HEK293 (cell line): ENCODE results near the gene MICAL3.

Experiments used
- CTCF ChIA-PET: fragments of 350-600 bp; formaldehyde crosslinking; extraction: SDS; loops from one replicate; lab custom pipeline; 2021; ENCODE audit warnings: antibody characterized with exemption; lab: Yijun Ruan, JAX
- POLR2A ChIA-PET: fragments of 300-600 bp; formaldehyde crosslinking; extraction: SDS; loops from one replicate; lab custom pipeline; 2020; ENCODE audit warnings: antibody characterized with exemption, inconsistent platforms; lab: Yijun Ruan, JAX
- H3K27ac ChIP-seq: fragments of 200-500 bp; sonication (Bioruptor generic); 2 replicates; pipeline ENCODE4 v1.5.1; 2014; ENCODE audit warnings: low read depth, low read length, control low read depth, inconsistent platforms; ENCODE audit errors: extremely low read depth
- H3K36me3 ChIP-seq, 2 experiments: fragments of 200-500 bp in 1 of 2; sonication (Bioruptor generic) in 1 of 2; 1 replicate in 1 of 2; 2 replicates in 1 of 2; pipeline ENCODE4 v1.5.1; 2014 to 2017; ENCODE audit warnings: inconsistent platforms in 2 of 2, low read length in 2 of 2; ENCODE audit not compliant: control insufficient read depth in 2 of 2, insufficient read depth in 1 of 2
- H3K4me1 ChIP-seq: fragments of 200-500 bp; sonication (Bioruptor generic); 2 replicates; pipeline ENCODE4 v1.5.1; 2014; ENCODE audit warnings: mild to moderate bottlenecking, low read length, inconsistent platforms; ENCODE audit not compliant: control insufficient read depth, insufficient read depth
- H3K4me3 ChIP-seq: 2 replicates; pipeline ENCODE4 v1.5.1; 2011; ENCODE audit warnings: low read depth, mild to moderate bottlenecking, control low read depth, low read length, moderate library complexity
- H3K9me3 ChIP-seq: fragments of 200-500 bp; sonication (Bioruptor generic); 2 replicates; pipeline ENCODE4 v1.5.1; 2014; ENCODE audit warnings: low read depth, low read length, inconsistent platforms; ENCODE audit not compliant: control insufficient read depth, insufficient read depth
- KLF10 ChIP-seq: fragments of 450-650 bp; IDR thresholded peaks from 2 replicates; pipeline ENCODE4 v1.5.1; 2018; ENCODE audit warnings: missing biosample characterization, mild to moderate bottlenecking, missing genetic modification characterization
- PRDM6 ChIP-seq: fragments of 450-650 bp; formaldehyde crosslinking; IDR thresholded peaks from 2 replicates; pipeline ENCODE4 v1.5.1; 2017; ENCODE audit warnings: missing biosample characterization, missing genetic modification characterization
- TCF7L2 ChIP-seq: IDR thresholded peaks from 2 replicates; pipeline ENCODE4 v1.6.1; 2011; ENCODE audit warnings: low read depth, mild to moderate bottlenecking, inconsistent platforms, low read length, moderate library complexity, borderline replicate concordance
- ZBTB17 ChIP-seq: fragments of 450-650 bp; formaldehyde crosslinking; IDR thresholded peaks from 2 replicates; pipeline ENCODE4 v1.5.1; 2016; ENCODE audit warnings: missing biosample characterization, missing genetic modification characterization
- ZFP37 ChIP-seq: fragments of 450-650 bp; formaldehyde crosslinking; IDR thresholded peaks from 2 replicates; pipeline ENCODE4 v1.5.1; 2016; ENCODE audit warnings: missing biosample characterization, missing genetic modification characterization
- ZFP41 ChIP-seq: fragments of 450-650 bp; formaldehyde crosslinking; IDR thresholded peaks from 2 replicates; pipeline ENCODE4 v1.5.1; 2016; ENCODE audit warnings: missing biosample characterization, missing genetic modification characterization, borderline replicate concordance
- ZNF138 ChIP-seq: fragments of 450-650 bp; formaldehyde crosslinking; IDR thresholded peaks from 2 replicates; pipeline ENCODE4 v1.5.1; 2016; ENCODE audit warnings: missing biosample characterization, missing genetic modification characterization, borderline replicate concordance
- ZNF140 ChIP-seq: fragments of 450-650 bp; formaldehyde crosslinking; IDR thresholded peaks from 2 replicates; pipeline ENCODE4 v1.5.1; 2016; ENCODE audit warnings: missing biosample characterization, missing genetic modification characterization
- ZNF426 ChIP-seq: fragments of 450-650 bp; formaldehyde crosslinking; IDR thresholded peaks from 2 replicates; pipeline ENCODE4 v1.5.1; 2017; ENCODE audit warnings: missing biosample characterization, missing genetic modification characterization, mild to moderate bottlenecking, inconsistent platforms, moderate library complexity
- ZNF48 ChIP-seq: fragments of 450-650 bp; formaldehyde crosslinking; IDR thresholded peaks from 2 replicates; pipeline ENCODE4 v1.5.1; 2016; ENCODE audit warnings: missing biosample characterization, missing genetic modification characterization
- ZNF510 ChIP-seq: fragments of 450-650 bp; formaldehyde crosslinking; IDR thresholded peaks from 2 replicates; pipeline ENCODE4 v1.5.1; 2018; ENCODE audit warnings: mild to moderate bottlenecking, missing genetic modification characterization, missing biosample characterization; ENCODE audit not compliant: insufficient replicate concordance
- ZNF544 ChIP-seq: fragments of 450-650 bp; formaldehyde crosslinking; IDR thresholded peaks from 2 replicates; pipeline ENCODE4 v1.5.0; 2017; ENCODE audit warnings: missing biosample characterization, missing genetic modification characterization
- ZNF549 ChIP-seq: fragments of 450-650 bp; IDR thresholded peaks from 2 replicates; pipeline ENCODE4 v1.5.1; 2018; ENCODE audit warnings: missing biosample characterization, missing genetic modification characterization, mild to moderate bottlenecking, inconsistent platforms, moderate library complexity
- ZNF626 ChIP-seq: fragments of 450-650 bp; sonication (Bioruptor Pico); formaldehyde crosslinking; IDR thresholded peaks from 2 replicates; pipeline ENCODE4 v1.5.1; 2018; ENCODE audit warnings: missing biosample characterization, missing genetic modification characterization, inconsistent platforms
- ZNF658 ChIP-seq: fragments of 450-650 bp; formaldehyde crosslinking; IDR thresholded peaks from 2 replicates; pipeline ENCODE4; 2016; ENCODE audit warnings: missing biosample characterization, missing genetic modification characterization
- ZNF664 ChIP-seq: fragments of 450-650 bp; formaldehyde crosslinking; IDR thresholded peaks from 2 replicates; pipeline ENCODE4 v1.5.1; 2016; ENCODE audit warnings: missing biosample characterization, missing genetic modification characterization
- ZNF692 ChIP-seq: fragments of 450-650 bp; formaldehyde crosslinking; IDR thresholded peaks from 2 replicates; pipeline ENCODE4 v1.5.1; 2016; ENCODE audit warnings: missing biosample characterization, missing genetic modification characterization
- ZNF704 ChIP-seq: fragments of 450-650 bp; formaldehyde crosslinking; IDR thresholded peaks from 2 replicates; pipeline ENCODE4 v1.5.1; 2016; ENCODE audit warnings: missing biosample characterization, missing genetic modification characterization
- ZNF707 ChIP-seq: fragments of 450-650 bp; formaldehyde crosslinking; IDR thresholded peaks from 2 replicates; pipeline ENCODE4 v1.5.1; 2016; ENCODE audit warnings: missing biosample characterization, missing genetic modification characterization
- TF ChIP-seq, protein P1 (sequence below): fragments of 450-650 bp; formaldehyde crosslinking; IDR thresholded peaks from 2 replicates; pipeline ENCODE4 v1.5.1; 2017; ENCODE audit warnings: missing biosample characterization, missing genetic modification characterization

MICAL3 gene

GRCh38 chr22:17777717-17778044 lies 246.7 kb downstream of the MICAL3 start:
- ChIA-PET CTCF (interaction anchor here (1.2 to 2.4 kb wide), 2 partner anchors 35 to 53 kb away, joined by 3 to 9 read pairs; no protein-coding TSS in a partner anchor), POLR2A (no interaction called here)
- Histone ChIP-seq H3K27ac (no peak overlapping the region), H3K4me3 (no peak overlapping the region), H3K9me3 (no peaks in the 10 kb centered on the region), H3K4me1 (peaks cover 8% of the 10 kb centered on the region), H3K36me3 (no peaks in the 10 kb centered on the region)
- no peak for TF ChIP-seq ZNF549 (tag by site-specific recombination)
- no peak for TF ChIP-seq KLF10 (tag by site-specific recombination)
- TF ChIP-seq ZBTB17 (tag by site-specific recombination) = no peak
- no peak for TF ChIP-seq ZNF626 (tag by site-specific recombination)
- TF ChIP-seq TCF7L2 = no peak
- TF ChIP-seq ZFP41 (tag by site-specific recombination) = no peak
- TF ChIP-seq, protein P1, sequence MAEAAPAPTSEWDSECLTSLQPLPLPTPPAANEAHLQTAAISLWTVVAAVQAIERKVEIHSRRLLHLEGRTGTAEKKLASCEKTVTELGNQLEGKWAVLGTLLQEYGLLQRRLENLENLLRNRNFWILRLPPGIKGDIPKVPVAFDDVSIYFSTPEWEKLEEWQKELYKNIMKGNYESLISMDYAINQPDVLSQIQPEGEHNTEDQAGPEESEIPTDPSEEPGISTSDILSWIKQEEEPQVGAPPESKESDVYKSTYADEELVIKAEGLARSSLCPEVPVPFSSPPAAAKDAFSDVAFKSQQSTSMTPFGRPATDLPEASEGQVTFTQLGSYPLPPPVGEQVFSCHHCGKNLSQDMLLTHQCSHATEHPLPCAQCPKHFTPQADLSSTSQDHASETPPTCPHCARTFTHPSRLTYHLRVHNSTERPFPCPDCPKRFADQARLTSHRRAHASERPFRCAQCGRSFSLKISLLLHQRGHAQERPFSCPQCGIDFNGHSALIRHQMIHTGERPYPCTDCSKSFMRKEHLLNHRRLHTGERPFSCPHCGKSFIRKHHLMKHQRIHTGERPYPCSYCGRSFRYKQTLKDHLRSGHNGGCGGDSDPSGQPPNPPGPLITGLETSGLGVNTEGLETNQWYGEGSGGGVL (tag by site-specific recombination) = no peak
- no peak for TF ChIP-seq ZNF704
- no peak for TF ChIP-seq ZNF707
- no peak for TF ChIP-seq ZNF48
- TF ChIP-seq ZNF426 (tag by site-specific recombination) = no peak
- no peak for TF ChIP-seq ZFP37
- no peak for TF ChIP-seq ZNF140 (tag by site-specific recombination)
- no peak for TF ChIP-seq ZNF544 (tag by site-specific recombination)
- TF ChIP-seq PRDM6 (tag by site-specific recombination) = no peak
- TF ChIP-seq ZNF658 (tag by site-specific recombination) = no peak

DNA sequence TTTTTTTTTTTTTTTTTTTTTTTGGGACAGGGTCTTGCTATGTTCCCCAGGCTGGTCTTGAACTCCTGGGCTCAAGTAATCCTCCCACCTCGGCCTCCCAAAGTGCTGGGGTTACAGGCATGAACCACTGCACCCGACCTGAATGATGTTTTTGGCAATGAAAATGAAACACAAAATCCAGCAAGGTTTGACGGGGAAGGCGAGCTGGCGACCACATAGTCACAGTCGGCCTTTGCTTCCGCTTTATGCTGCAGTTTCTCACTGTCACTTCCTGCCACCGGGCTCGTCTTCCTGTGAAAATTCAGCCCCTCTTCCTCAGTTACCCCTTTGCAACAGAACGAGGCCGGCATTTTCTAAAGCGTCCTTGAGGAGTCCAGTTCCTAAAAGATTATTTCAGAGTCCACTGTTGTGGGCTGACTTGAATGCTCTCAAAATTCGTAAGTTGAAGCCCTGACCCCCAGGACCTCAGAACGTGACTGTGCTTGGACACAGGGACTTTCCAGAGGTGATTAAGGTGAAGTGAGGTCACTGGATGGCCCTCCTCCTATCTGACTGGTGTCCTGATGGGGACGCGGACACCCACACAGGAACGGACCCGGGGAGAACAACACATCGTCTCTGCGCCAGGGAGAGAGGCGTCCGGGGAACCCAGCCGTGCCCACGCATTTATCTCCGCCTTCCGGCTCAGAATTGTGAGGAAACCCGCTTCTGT lies 247.2 kb downstream of the MICAL3 start:
- H3K4me1 ChIP-seq = peaks cover 8% of the 10 kb centered on the region
- no peak overlapping the region for H3K27ac ChIP-seq
- no peak for TF ChIP-seq ZNF692
- TF ChIP-seq ZNF138 (tag by site-specific recombination) = no peak
- TF ChIP-seq ZNF510 = no peak
- TF ChIP-seq ZNF664 (tag by site-specific recombination) = no peak
- H3K9me3 ChIP-seq = no peaks in the 10 kb centered on the region
- H3K36me3 ChIP-seq = peaks cover 0 to 1% of the 10 kb centered on the region in 2 experiments; a peak in 1 of 3 replicates
- POLR2A ChIA-PET = no interaction called here
- CTCF ChIA-PET = interaction anchor here (2.4 kb wide), 1 partner anchor 35 kb away, joined by 9 read pairs; no protein-coding TSS in a partner anchor
- H3K4me3 ChIP-seq = no peak overlapping the region
